Omental fat pad (tissue), 4 donors: ENCODE measurements around the gene C1S. TPM values are rescaled to one million over a fixed set of nuclear protein-coding genes. Genes with fewer than 3 reads are reported as not detected.
A peak's percentile ranks its signal among the peaks of the same experiment; 100 is the strongest.

ENCODE experiments used
- ATAC-seq: fragments of 150-250 bp; one replicate; pipeline ENCODE4 v1.9.1; 2016; ENCODE audit warnings: mild to moderate bottlenecking, moderate library complexity; ENCODE audit not compliant: low FRiP score
- DNase-seq: peaks from one replicate; pipeline ENCODE4 v3.0.0-alpha.2; 2019; ENCODE audit warnings: low spot score
- CTCF ChIP-seq, 3 donors: fragments of 450-650 bp; IDR thresholded peaks; one replicate each; pipeline ENCODE4 v1.5.1; 2016 to 2017; ENCODE audit warnings: antibody characterized with exemption in 3 of 3, mild to moderate bottlenecking in 3 of 3, moderate library complexity in 2 of 3
- total RNA-seq, 4 donors: library from RNA; depleted of rRNA; stranded (reverse); fragments of >200 nt; gene quantifications; one replicate each; pipeline ENCODE4 v1.1.0, GENCODE V29; 2016

C1S gene
- total RNA-seq, 4 donors from 2014 or later = 490 to 872 (median 705) TPM

GRCh38 chr12:7018350-7019042 is 42.0 kb upstream of the C1S start, which contains the start of gene LPCAT3:
LPCAT3 (minus strand) TSS chr12:7018476; CDS start chr12:7018424, 52 bp downstream.
- DNase-seq (peak; percentile 86), ATAC-seq (peak; percentile 98)
- peak in 1 of 3 donors; percentile 6 for TF ChIP-seq CTCF (IDR thresholded peaks at IDR 0.05)

GRCh38 chr12:7019043-7019569 is 41.4 kb upstream of the C1S start:
- DNase-seq = no peak
- no peak for ATAC-seq
- peak in 1 of 3 donors; percentile 3 for TF ChIP-seq CTCF (IDR thresholded peaks at IDR 0.05)

GRCh38 chr12:7021956-7022355 is 38.6 kb upstream of the C1S start:
- ATAC-seq = no peak
- no peak for DNase-seq
- TF ChIP-seq CTCF (IDR thresholded peaks at IDR 0.05) = no peak

GRCh38 chr12:7023114-7023513 is 37.4 kb upstream of the C1S start:
- ATAC-seq (no peak), DNase-seq (no peak)
- no peak for TF ChIP-seq CTCF (IDR thresholded peaks at IDR 0.05)

GRCh38 chr12:7026854-7027253 is 33.7 kb upstream of the C1S start:
- DNase-seq = no peak
- TF ChIP-seq CTCF (IDR thresholded peaks at IDR 0.05) = no peak
- ATAC-seq = no peak

GRCh38 chr12:7031306-7031705 is 29.2 kb upstream of the C1S start:
- DNase-seq = no peak
- no peak for ATAC-seq
- TF ChIP-seq CTCF (IDR thresholded peaks at IDR 0.05) = no peak

GRCh38 chr12:7032990-7033389 is 27.5 kb upstream of the C1S start:
- ATAC-seq = no peak
- no peak for DNase-seq
- no peak for TF ChIP-seq CTCF (IDR thresholded peaks at IDR 0.05)
